Caco-2 (cell line): Measurements from ENCODE around the gene STK32B. TPM values are rescaled to one million over a fixed set of nuclear protein-coding genes. Genes with fewer than 3 reads are reported as not detected.

Experiments
- BruUV-seq: library from RNA; stranded (reverse); fragments of 400-500 nt; replicated peaks from 2 replicates; lab custom pipeline; 2021; lab: Mats Ljungman, UMichigan
- CTCF ChIA-PET: fragments of 300-600 bp; sonication (Branson Sonifier 250); formaldehyde crosslinking; loops from one replicate; lab custom pipeline; 2022; ENCODE audit warnings: antibody characterized with exemption; lab: Charles Lee
- POLR2A ChIA-PET: fragments of 300-600 bp; sonication (Branson Sonifier 250); formaldehyde crosslinking; loops from one replicate; lab custom pipeline; 2022; ENCODE audit warnings: antibody characterized with exemption; lab: Charles Lee
- DNase-seq, 2 experiments: peaks; one replicate each; pipeline versions ENCODE4 v3.0.0 to v3.0.0-alpha.2; 2020 to 2022
- H3K27me3 ChIP-seq: replicated peaks from 2 replicates; pipeline ENCODE4 v1.6.0; 2011; ENCODE audit warnings: low read length; ENCODE audit not compliant: control insufficient read depth, insufficient read depth
- H3K36me3 ChIP-seq: 2 replicates; pipeline ENCODE4 v1.5.1; 2011; ENCODE audit warnings: low read length; ENCODE audit not compliant: control insufficient read depth, insufficient read depth
- H3K4me1 ChIP-seq: fragments of 250-450 bp; sonication (Bioruptor Pico); 2 replicates; pipeline ENCODE4 v1.5.1; 2020; ENCODE audit warnings: mild to moderate bottlenecking
- H3K4me3 ChIP-seq: 2 replicates; pipeline ENCODE4 v1.5.1; 2011; ENCODE audit warnings: low read depth, mild to moderate bottlenecking, control low read depth, low read length
- H3K9me3 ChIP-seq: fragments of 250-450 bp; sonication (Bioruptor Pico); 2 replicates; pipeline ENCODE4 v1.5.1; 2020; ENCODE audit warnings: mild to moderate bottlenecking, moderate library complexity
- H3K27ac Mint-ChIP-seq: one replicate; pipeline ENCODE4 v1.8.0; 2022; ENCODE audit warnings: mixed read lengths; ENCODE audit not compliant: unreplicated experiment
- H3K27me3 Mint-ChIP-seq: one replicate; pipeline ENCODE4 v1.8.0; 2022; ENCODE audit warnings: mixed read lengths; ENCODE audit not compliant: insufficient read depth, unreplicated experiment
- H3K36me3 Mint-ChIP-seq: one replicate; pipeline ENCODE4 v1.8.0; 2022; ENCODE audit warnings: mild to moderate bottlenecking, mixed read lengths; ENCODE audit not compliant: insufficient read depth, unreplicated experiment
- H3K4me1 Mint-ChIP-seq: one replicate; pipeline ENCODE4 v1.8.0; 2022; ENCODE audit warnings: low read depth, mixed read lengths; ENCODE audit not compliant: unreplicated experiment
- H3K4me3 Mint-ChIP-seq: one replicate; pipeline ENCODE4 v1.8.0; 2022; ENCODE audit warnings: mild to moderate bottlenecking, moderate library complexity, mixed read lengths; ENCODE audit not compliant: unreplicated experiment
- H3K9me3 Mint-ChIP-seq: one replicate; pipeline ENCODE4 v1.8.0; 2022; ENCODE audit warnings: mixed read lengths; ENCODE audit not compliant: unreplicated experiment
- intact Hi-C: fragments of 100-400 bp; cut with micrococcal nuclease; formaldehyde crosslinking; loops from one replicate; pipeline ENCODE4 v1.10.0; 2022; ENCODE audit not compliant: unreplicated experiment
- total RNA-seq: library from RNA; stranded (reverse); gene quantifications from 2 replicates; pipeline ENCODE4 v1.2.3, GENCODE V29; 2022
- TF ChIP-seq, protein P1 (sequence below), 2 experiments: fragments of 200-600 bp in 1 of 2; IDR thresholded peaks; 1 replicate in 1 of 2; 2 replicates in 1 of 2; pipeline versions ENCODE4 v1.5.1 to v1.8.0; 2011 to 2022; ENCODE audit warnings: antibody characterized with exemption in 1 of 2, control low read depth in 1 of 2, inconsistent platforms in 1 of 2, low read depth in 1 of 2, low read length in 1 of 2, mild to moderate bottlenecking in 1 of 2, moderate library complexity in 1 of 2; ENCODE audit not compliant: insufficient read depth in 1 of 2, severe bottlenecking in 1 of 2, unreplicated experiment in 1 of 2

STK32B gene
- total RNA-seq, 1 experiment from 2014 or later: 11.2 TPM

DNA sequence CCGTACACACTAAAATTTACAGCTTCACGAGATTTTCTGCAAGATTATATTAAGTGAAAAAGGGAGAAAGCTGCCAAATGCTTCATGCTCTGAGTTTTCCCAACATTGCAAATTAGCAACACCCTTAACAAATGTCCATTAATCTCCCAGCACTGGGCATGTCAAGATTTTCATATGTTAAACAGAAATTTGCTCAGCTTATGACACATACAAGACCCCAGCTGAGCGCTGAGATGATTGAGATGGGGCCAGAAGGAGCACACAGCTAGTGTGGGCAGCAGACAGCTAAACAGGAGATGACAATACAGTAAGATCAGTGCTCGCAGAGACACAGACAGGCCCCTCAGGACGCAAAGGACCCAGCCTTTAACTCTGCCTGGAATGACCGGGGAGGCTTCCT is 208.8 kb downstream of the STK32B start:
- Histone ChIP-seq H3K27me3 (no peaks in the 10 kb centered on the region), H3K36me3 (no peaks in the 10 kb centered on the region), H3K9me3 (no peaks in the 10 kb centered on the region), H3K4me1 (no peaks in the 10 kb centered on the region), H3K4me3 (no peak overlapping the region)
- Mint-ChIP-seq H3K4me1 (no peaks in the 10 kb centered on the region), H3K4me3 (no peak overlapping the region), H3K27me3 (peaks cover 7% of the 10 kb centered on the region), H3K36me3 (no peaks in the 10 kb centered on the region), H3K27ac (no peak overlapping the region), H3K9me3 (no peaks in the 10 kb centered on the region)
- DNase-seq: no peak
- ChIA-PET POLR2A (no interaction called here), CTCF (no interaction called here)
- TF ChIP-seq, protein P1, sequence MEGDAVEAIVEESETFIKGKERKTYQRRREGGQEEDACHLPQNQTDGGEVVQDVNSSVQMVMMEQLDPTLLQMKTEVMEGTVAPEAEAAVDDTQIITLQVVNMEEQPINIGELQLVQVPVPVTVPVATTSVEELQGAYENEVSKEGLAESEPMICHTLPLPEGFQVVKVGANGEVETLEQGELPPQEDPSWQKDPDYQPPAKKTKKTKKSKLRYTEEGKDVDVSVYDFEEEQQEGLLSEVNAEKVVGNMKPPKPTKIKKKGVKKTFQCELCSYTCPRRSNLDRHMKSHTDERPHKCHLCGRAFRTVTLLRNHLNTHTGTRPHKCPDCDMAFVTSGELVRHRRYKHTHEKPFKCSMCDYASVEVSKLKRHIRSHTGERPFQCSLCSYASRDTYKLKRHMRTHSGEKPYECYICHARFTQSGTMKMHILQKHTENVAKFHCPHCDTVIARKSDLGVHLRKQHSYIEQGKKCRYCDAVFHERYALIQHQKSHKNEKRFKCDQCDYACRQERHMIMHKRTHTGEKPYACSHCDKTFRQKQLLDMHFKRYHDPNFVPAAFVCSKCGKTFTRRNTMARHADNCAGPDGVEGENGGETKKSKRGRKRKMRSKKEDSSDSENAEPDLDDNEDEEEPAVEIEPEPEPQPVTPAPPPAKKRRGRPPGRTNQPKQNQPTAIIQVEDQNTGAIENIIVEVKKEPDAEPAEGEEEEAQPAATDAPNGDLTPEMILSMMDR (IDR thresholded peaks at IDR 0.05; ENCODE audit: insufficient read depth in 1 of 2, low read depth in 1 of 2, low read length in 1 of 2, severe bottlenecking in 1 of 2, unreplicated experiment in 1 of 2): no peak
- no TSS peak for BruUV-seq
- intact Hi-C loops: no loop called here

DNA sequence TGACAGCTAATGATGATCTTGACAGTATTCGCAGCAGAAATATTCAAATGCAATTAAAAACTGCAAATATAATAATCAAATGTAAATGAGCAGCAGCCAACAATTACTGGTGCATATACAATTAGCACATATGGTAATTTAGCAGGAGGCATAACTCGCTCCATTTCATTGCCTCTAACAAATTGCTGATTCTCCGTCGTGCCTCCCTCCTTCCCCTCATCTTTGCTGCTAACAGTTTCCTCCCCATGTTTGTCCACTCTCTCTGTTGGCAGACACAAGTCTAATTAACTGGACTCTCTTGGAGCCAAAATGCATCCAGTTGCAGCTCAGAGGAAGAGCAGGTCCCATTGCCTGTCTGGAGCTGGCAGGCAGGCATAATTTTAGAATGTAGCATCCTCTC is 210.6 kb downstream of the STK32B start:
- TF ChIP-seq, protein P1 (IDR thresholded peaks at IDR 0.05; ENCODE audit: insufficient read depth in 1 of 2, low read depth in 1 of 2, low read length in 1 of 2, severe bottlenecking in 1 of 2, unreplicated experiment in 1 of 2): no peak
- Mint-ChIP-seq H3K27ac (no peak overlapping the region), H3K4me1 (no peaks in the 10 kb centered on the region), H3K4me3 (no peak overlapping the region), H3K9me3 (no peaks in the 10 kb centered on the region), H3K27me3 (peaks cover 10% of the 10 kb centered on the region), H3K36me3 (no peaks in the 10 kb centered on the region)
- intact Hi-C loops: no loop called here
- Histone ChIP-seq H3K4me1 (no peaks in the 10 kb centered on the region), H3K9me3 (no peaks in the 10 kb centered on the region), H3K36me3 (no peaks in the 10 kb centered on the region), H3K27me3 (no peaks in the 10 kb centered on the region), H3K4me3 (no peak overlapping the region)
- no peak for DNase-seq
- no TSS peak for BruUV-seq
- CTCF ChIA-PET: no interaction called here
- POLR2A ChIA-PET: no interaction called here

DNA sequence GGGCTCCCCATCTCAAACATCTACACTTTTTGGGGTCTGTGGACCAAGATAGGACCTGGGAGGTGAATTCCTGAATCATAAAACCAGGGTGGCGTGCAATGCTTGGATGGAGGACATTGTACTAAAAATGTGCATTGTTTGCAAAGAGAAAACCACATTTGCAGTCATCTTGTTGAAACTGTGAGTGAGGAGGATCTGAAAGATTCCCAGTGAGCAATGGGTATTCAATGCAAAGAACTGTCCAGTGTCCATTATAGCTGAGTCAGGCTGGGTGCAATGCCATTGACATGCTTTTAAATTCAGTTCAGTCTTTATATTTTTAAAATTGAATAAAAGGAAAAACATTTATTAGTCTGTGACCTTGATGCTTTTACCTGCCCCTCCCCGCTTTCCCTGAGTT is 215.7 kb downstream of the STK32B start:
- Histone ChIP-seq H3K9me3 (no peaks in the 10 kb centered on the region), H3K4me1 (no peaks in the 10 kb centered on the region), H3K27me3 (no peaks in the 10 kb centered on the region), H3K4me3 (no peak overlapping the region), H3K36me3 (no peaks in the 10 kb centered on the region)
- Mint-ChIP-seq H3K9me3 (no peaks in the 10 kb centered on the region), H3K4me1 (no peaks in the 10 kb centered on the region), H3K27me3 (peaks cover 8% of the 10 kb centered on the region), H3K4me3 (no peak overlapping the region), H3K36me3 (no peaks in the 10 kb centered on the region), H3K27ac (no peak overlapping the region)
- TF ChIP-seq, protein P1 (IDR thresholded peaks at IDR 0.05; ENCODE audit: insufficient read depth in 1 of 2, low read depth in 1 of 2, low read length in 1 of 2, severe bottlenecking in 1 of 2, unreplicated experiment in 1 of 2): no peak
- intact Hi-C loops: no loop called here
- POLR2A ChIA-PET: no interaction called here
- CTCF ChIA-PET: no interaction called here
- BruUV-seq: no TSS peak
- DNase-seq: no peak
